Measurements from ENCODE around the gene SZRD1. TPM values are rescaled to one million over a fixed set of nuclear protein-coding genes. Genes with fewer than 3 reads are reported as not detected.

The SZRD1 gene
- total and polyA plus RNA-seq, 2 of the 4 experiments (the other 2 are of a cell fraction) = 119 to 149 TPM

DNA sequence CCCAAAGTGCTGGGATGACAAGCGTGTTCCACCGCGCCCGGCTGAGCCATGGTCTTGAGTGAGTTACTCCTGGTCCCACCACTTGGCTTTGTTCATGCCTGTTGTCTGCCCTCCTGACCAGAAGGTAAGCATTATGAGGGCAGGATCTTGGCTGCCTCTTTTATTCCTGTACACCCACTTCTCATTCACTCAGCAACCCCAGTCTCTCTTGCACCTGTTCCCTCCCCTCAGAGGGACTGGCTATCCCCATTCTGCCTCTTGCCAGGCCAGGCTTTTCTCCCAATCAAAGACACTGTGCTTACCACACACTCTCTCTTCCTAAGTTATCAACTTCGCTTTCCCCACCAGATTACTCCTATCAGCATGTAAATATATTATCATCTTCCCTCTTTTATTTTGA, 43.8 kb downstream of the SZRD1 start:
- Histone ChIP-seq H3K79me1 (ENCODE audit: low read depth in 1 of 2, low read length in 2 of 2) (no peaks in the 10 kb centered on the region), H2BK20ac (ENCODE audit: low read depth, low read length) (no peak overlapping the region), H2AFZ (replicated peaks; ENCODE audit: low read length, poor library complexity) (no peak overlapping the region), H2BK15ac (ENCODE audit: low read depth, low read length) (no peak overlapping the region), H2AK9ac (replicated peaks; ENCODE audit: low read depth, low read length, poor library complexity) (peak overlapping the region; percentile 55), H4K8ac (ENCODE audit: low read depth in 2 of 2, low read length in 2 of 2) (no peak overlapping the region), H3K27me3 (ENCODE audit: control insufficient read depth, insufficient read depth, low read length) (peaks cover 4% of the 10 kb centered on the region), H2BK5ac (ENCODE audit: low read depth, low read length, poor library complexity, severe bottlenecking) (no peak overlapping the region), H3K9me1 (ENCODE audit: insufficient read depth, low read length) (0 out of 2 replicates have a peak, but pooled peaks cover under 1% of the 10 kb centered on the region), H3K4me2 (ENCODE audit: low read depth, low read length) (no peak overlapping the region), H4K91ac (ENCODE audit: insufficient read depth, low read depth, low read length) (no peak overlapping the region), H3K4me3 (ENCODE audit: insufficient read depth, low read depth, low read length) (no peak overlapping the region), H4K5ac (ENCODE audit: low read depth, low read length) (no peak overlapping the region), H3K27ac (ENCODE audit: insufficient read depth, low read length) (no peak overlapping the region), H3K4ac (ENCODE audit: low read depth, low read length) (no peak overlapping the region), H3K23ac (ENCODE audit: low read depth, low read length) (no peak overlapping the region), H2BK120ac (ENCODE audit: low read depth, low read length) (no peak overlapping the region), H3K18ac (ENCODE audit: low read depth, low read length) (no peak overlapping the region), H3K56ac (ENCODE audit: extremely low read depth, insufficient read depth, low read length) (no peak overlapping the region), H3K9ac (ENCODE audit: low read depth, low read length) (no peak overlapping the region), H2AK5ac (ENCODE audit: low read depth, low read length) (no peak overlapping the region), H4K20me1 (ENCODE audit: insufficient read depth, low read length) (no peaks in the 10 kb centered on the region), H3K14ac (replicated peaks; ENCODE audit: low read depth, low read length) (no peak overlapping the region), H3K36me3 (ENCODE audit: control insufficient read depth, insufficient read depth, low read length) (no peaks in the 10 kb centered on the region), H3K9me3 (ENCODE audit: control insufficient read depth, insufficient read depth, low read length) (no peaks in the 10 kb centered on the region), H3K4me1 (ENCODE audit: control insufficient read depth, insufficient read depth, low read length) (no peaks in the 10 kb centered on the region)
- ChIA-PET POLR2A (ENCODE audit: unreplicated experiment) (no interaction called here), CTCF (no interaction called here)
- dilution Hi-C loops (cut with HindIII; ENCODE audit: low sequenced_read_pairs, unreplicated experiment) (no loop called here), in situ Hi-C loops (cut with MboI; ENCODE audit: low sequenced_read_pairs) (no loop called here), intact Hi-C loops (cut with micrococcal nuclease) (no loop called here)
- no peak for TF ChIP-seq SMC3 (IDR thresholded peaks at IDR 0.05; ENCODE audit: low read depth, low read length)
- no peak for TF ChIP-seq CHD1 (IDR thresholded peaks at IDR 0.05; ENCODE audit: low read depth, low read length)
- no peak for TF ChIP-seq MXI1 (IDR thresholded peaks at IDR 0.05; ENCODE audit: borderline replicate concordance, low read depth, low read length)
- TF ChIP-seq POLR2A (IDR thresholded peaks at IDR 0.05; ENCODE audit: low read depth, low read length) = no peak
- TF ChIP-seq, protein P1, sequence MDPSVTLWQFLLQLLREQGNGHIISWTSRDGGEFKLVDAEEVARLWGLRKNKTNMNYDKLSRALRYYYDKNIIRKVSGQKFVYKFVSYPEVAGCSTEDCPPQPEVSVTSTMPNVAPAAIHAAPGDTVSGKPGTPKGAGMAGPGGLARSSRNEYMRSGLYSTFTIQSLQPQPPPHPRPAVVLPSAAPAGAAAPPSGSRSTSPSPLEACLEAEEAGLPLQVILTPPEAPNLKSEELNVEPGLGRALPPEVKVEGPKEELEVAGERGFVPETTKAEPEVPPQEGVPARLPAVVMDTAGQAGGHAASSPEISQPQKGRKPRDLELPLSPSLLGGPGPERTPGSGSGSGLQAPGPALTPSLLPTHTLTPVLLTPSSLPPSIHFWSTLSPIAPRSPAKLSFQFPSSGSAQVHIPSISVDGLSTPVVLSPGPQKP (IDR thresholded peaks at IDR 0.05; ENCODE audit: borderline replicate concordance, low read depth, low read length) = no peak
- no peak for TF ChIP-seq RAD21 (IDR thresholded peaks at IDR 0.05; ENCODE audit: low read length)
- DNase-seq (no peak), ATAC-seq (ENCODE audit: low read depth) (no peak)
- no TSS peak for BruUV-seq (replicated peaks)
- 91 to 100% methylated on average over 1 to 4 of the region's 5 CpGs for WGBS, 2 experiments (ENCODE audit: extremely low coverage in 2 of 2, insufficient read length in 1 of 2)

Measured in IMR-90 (cell line).